K562 (cell line): ENCODE results near the gene CDADC1. TPM values are rescaled to one million over a fixed set of nuclear protein-coding genes. Genes with fewer than 3 reads are reported as not detected.

Experiments
- ATAC-seq: fragments of 200-7000 bp; cut with Tn5 transposase; 3 replicates; pipeline ENCODE4 v1.9.1; 2020; ENCODE audit warnings: moderate library complexity
- BruUV-seq: library from RNA; stranded (reverse); fragments of 400-500 nt; replicated peaks from 2 replicates; lab custom pipeline; 2021; lab: Mats Ljungman, UMichigan
- CTCF ChIA-PET: fragments of 300-600 bp; formaldehyde crosslinking; extraction: SDS; loops from one replicate; lab custom pipeline; 2021; ENCODE audit warnings: low intra/inter-chr PET ratio; lab: Yijun Ruan, JAX
- POLR2A ChIA-PET: fragments of 300-600, 350-650 bp; sonication (Branson Sonifier 250); formaldehyde crosslinking; extraction: SDS; loops from one replicate; lab custom pipeline; 2021; ENCODE audit warnings: antibody characterized with exemption, inconsistent platforms; lab: Yijun Ruan, JAX
- DNase-seq, 4 experiments: peaks; one replicate each; pipeline versions ENCODE4 v3.0.0 to v3.0.0-alpha.2; 2011 to 2018; ENCODE audit warnings: low spot score in 3 of 4, mixed read lengths in 3 of 4; ENCODE audit errors: extremely low read depth in 1 of 4
- FAIRE-seq: peaks from 2 replicates; lab custom pipeline; 2011; peaks lifted over from hg19 to GRCh38; lab: Jason Lieb, UNC
- H2AFZ ChIP-seq: 2 replicates; pipeline ENCODE4 v1.6.0; 2011; ENCODE audit warnings: low read depth, low read length, control low read depth, inconsistent platforms
- H3K27ac ChIP-seq: fragments of 200-600 bp; 3 replicates; pipeline ENCODE4 v1.8.0; 2011; ENCODE audit warnings: low read depth, mild to moderate bottlenecking, control low read depth, inconsistent platforms, low read length, moderate library complexity, mixed read lengths; ENCODE audit errors: extremely low read depth
- H3K27me3 ChIP-seq, 2 experiments: fragments of 300-600 bp in 1 of 2; 2 replicates in 1 of 2; 3 replicates in 1 of 2; pipeline versions ENCODE4 v1.6.0 to v1.8.0; 2011; ENCODE audit warnings: inconsistent platforms in 2 of 2, low read length in 2 of 2, mild to moderate bottlenecking in 1 of 2, mixed read lengths in 1 of 2, moderate library complexity in 1 of 2; ENCODE audit not compliant: control insufficient read depth in 2 of 2, insufficient read depth in 2 of 2
- H3K36me3 ChIP-seq: fragments of 300-600 bp; 3 replicates; pipeline ENCODE4 v1.8.0; 2011; ENCODE audit warnings: mild to moderate bottlenecking, low read length, inconsistent platforms; ENCODE audit not compliant: control insufficient read depth, insufficient read depth
- H3K4me1 ChIP-seq, 2 experiments: fragments of 200-600 bp in 1 of 2; replicated peaks in 1 of 2; 2 replicates in 1 of 2; 3 replicates in 1 of 2; pipeline versions ENCODE4 v1.5.1 to v1.8.0; 2011; ENCODE audit warnings: inconsistent platforms in 2 of 2, low read length in 2 of 2, mild to moderate bottlenecking in 1 of 2, mixed read lengths in 1 of 2, moderate library complexity in 1 of 2; ENCODE audit not compliant: control insufficient read depth in 2 of 2, insufficient read depth in 2 of 2
- H3K4me2 ChIP-seq: 2 replicates; pipeline ENCODE4 v1.6.1; 2011; ENCODE audit warnings: low read length, control low read depth, inconsistent platforms, mixed read lengths; ENCODE audit not compliant: insufficient read depth
- H3K4me3 ChIP-seq: fragments of 200-600 bp; sonication (generic), shearing (Covaris generic); 2 replicates; pipeline ENCODE4 v1.5.1; 2016; ENCODE audit warnings: control low read depth, inconsistent platforms
- H3K79me2 ChIP-seq: fragments of 200-600 bp; 3 replicates; pipeline ENCODE4 v1.8.0; 2011; ENCODE audit warnings: low read length, inconsistent platforms; ENCODE audit not compliant: control insufficient read depth, insufficient read depth
- H3K9ac ChIP-seq, 2 experiments: 2 replicates each; pipeline versions ENCODE4 v1.6.0 to v1.6.1; 2011; ENCODE audit warnings: low read depth in 2 of 2, low read length in 2 of 2, control low read depth in 1 of 2, inconsistent platforms in 1 of 2, mild to moderate bottlenecking in 1 of 2, mixed read lengths in 1 of 2; ENCODE audit not compliant: insufficient read depth in 1 of 2
- H3K9me1 ChIP-seq: one replicate; pipeline ENCODE4 v1.6.0; 2011; ENCODE audit warnings: inconsistent platforms, mild to moderate bottlenecking, low read length, moderate library complexity; ENCODE audit not compliant: control insufficient read depth, insufficient read depth
- H3K9me3 ChIP-seq: replicated peaks from 2 replicates; pipeline ENCODE4 v1.5.1; 2011; ENCODE audit warnings: low read depth, low read length, inconsistent platforms; ENCODE audit not compliant: control insufficient read depth, insufficient read depth
- H4K20me1 ChIP-seq: replicated peaks from 2 replicates; pipeline ENCODE4 v1.6.1; 2011; ENCODE audit warnings: low read length, inconsistent platforms, mixed read lengths; ENCODE audit not compliant: control insufficient read depth, insufficient read depth
- BCL6 ChIP-seq: fragments of 250-450 bp; sonication (Bioruptor Pico); IDR thresholded peaks from 2 replicates; pipeline ENCODE4 v1.4.0; 2020
- DEAF1 ChIP-seq: fragments of 450-650 bp; formaldehyde crosslinking; IDR thresholded peaks from 2 replicates; pipeline ENCODE4 v1.4.0; 2020; ENCODE audit warnings: mild to moderate bottlenecking, moderate library complexity
- EGR1 ChIP-seq: fragments of 450-650 bp; conservative IDR thresholded peaks from 2 replicates; pipeline ENCODE4 v1.6.1; 2017; ENCODE audit warnings: mild to moderate bottlenecking
- HDAC1 ChIP-seq, 2 experiments: fragments of 450-650 bp; IDR thresholded peaks; 2 replicates each; pipeline ENCODE4 v1.6.1; 2016 to 2017; ENCODE audit warnings: inconsistent platforms in 1 of 2, mild to moderate bottlenecking in 1 of 2, moderate library complexity in 1 of 2
- HSF4 ChIP-seq: fragments of 250-450 bp; sonication (Bioruptor Pico); IDR thresholded peaks from 2 replicates; pipeline ENCODE4 v2.1.2; 2022; ENCODE audit warnings: mild to moderate bottlenecking, moderate library complexity, borderline replicate concordance
- MTA2 ChIP-seq: fragments of 450-650 bp; IDR thresholded peaks from 2 replicates; pipeline ENCODE4 v1.6.1; 2016; ENCODE audit warnings: low read depth
- NR3C1 ChIP-seq: sonication (generic); formaldehyde crosslinking; IDR thresholded peaks from 2 replicates; pipeline ENCODE4 v1.8.1; 2022; ENCODE audit warnings: missing genetic modification reagents
- SAFB2 ChIP-seq: fragments of 200-400 bp; formaldehyde crosslinking; IDR thresholded peaks from 2 replicates; pipeline ENCODE4 v1.6.1; 2018; ENCODE audit warnings: borderline replicate concordance, low read length, low read depth, moderate library complexity; ENCODE audit not compliant: severe bottlenecking
- STAG1 ChIP-seq: sonication (generic); formaldehyde crosslinking; IDR thresholded peaks from 2 replicates; pipeline ENCODE4 v1.5.0; 2020; ENCODE audit warnings: missing genetic modification reagents, borderline replicate concordance
- ZBTB33 ChIP-seq: sonication (generic); formaldehyde crosslinking; IDR thresholded peaks from 2 replicates; pipeline ENCODE4 v1.8.1; 2023; ENCODE audit warnings: mild to moderate bottlenecking, missing genetic modification reagents
- WGBS: fragments of 100-300 bp; shearing (Covaris generic); methylation state at CpG from one replicate; pipeline ENCODE4 v1.1.6; 2016; ENCODE audit warnings: low coverage, mixed read lengths; ENCODE audit not compliant: insufficient coverage; ENCODE audit errors: missing lambda C conversion rate; 5-methylcytosine and 5-hydroxymethylcytosine counted together
- in situ Hi-C: fragments of 300-500 bp; cut with MboI; formaldehyde crosslinking; loops from 4 replicates; pipeline ENCODE4 v1.15.0; 2018; ENCODE audit warnings: inconsistent platforms, mixed read lengths
- intact Hi-C: fragments of 100-400 bp; cut with micrococcal nuclease; formaldehyde crosslinking; loops from 2 replicates; pipeline ENCODE4 v1.14.2; 2022
- polyA plus RNA-seq, 8 experiments: library from polyadenylated mRNA; depleted of rRNA in 4 of 8; stranded (reverse) in 5 of 8; unstranded in 3 of 8; fragments of >200 nt; fragmentation: Nextera tagmentation in 2 of 8; fragmentation: Illumina TruSeq in 1 of 8; extraction: Ambion mirVana in 2 of 8; extraction: Trizol in 1 of 8; gene quantifications; 2 replicates each; pipeline versions ENCODE4 v1.2.1 to v1.2.3, GENCODE V29; 2011 to 2014; ENCODE audit warnings: inconsistent platforms in 1 of 8, missing spikeins in 1 of 8
- total RNA-seq, 7 experiments: library from RNA; depleted of rRNA in 6 of 7; stranded (reverse); fragments of >200 nt in 6 of 7; fragmentation: Illumina TruSeq in 2 of 7; extraction: Trizol in 2 of 7; gene quantifications; 2 replicates each; pipeline versions ENCODE4 v1.2.1 to v1.2.3, GENCODE V29; 2011 to 2021; ENCODE audit warnings: low replicate concordance in 1 of 7

The CDADC1 gene
- total and polyA plus RNA-seq, 9 of the 15 experiments (the other 6 are each of a cell fraction or from before 2014, with no cell fraction given): 4.1 to 11.8 (median 6.3) TPM

- H3K4me3 ChIP-seq: no peak overlapping the region
- ChIA-PET POLR2A (no interaction called here), CTCF (interaction anchor here (0.6 kb wide), 1 partner anchor 325 kb away, joined by 3 read pairs; no protein-coding TSS in a partner anchor)
- peak; percentile 43 for TF ChIP-seq EGR1
- no peak for TF ChIP-seq HDAC1 (IDR thresholded peaks at IDR 0.05)
- ATAC-seq (no peak), FAIRE-seq (no peak), DNase-seq (no peak)
- H2AFZ ChIP-seq: no peak overlapping the region; the same call in 1 of the 2 replicates
- H3K4me1 ChIP-seq: peaks cover 0 to 3% of the 10 kb centered on the region in 2 experiments; a peak in 2 of 5 replicates
- no peaks in the 10 kb centered on the region for H3K79me2 ChIP-seq
- in situ Hi-C loops (no loop called here), intact Hi-C loops (no loop called here)
- no peak overlapping the region for H3K9ac ChIP-seq
- BruUV-seq: no TSS peak
- no peak overlapping the region for H3K4me2 ChIP-seq
- H3K36me3 ChIP-seq: no peaks in the 10 kb centered on the region
- H3K9me1 ChIP-seq: no peaks in the 10 kb centered on the region
- H3K27me3 ChIP-seq: peaks cover 0 to 7% of the 10 kb centered on the region in 2 experiments; a peak in 2 of 5 replicates
- no peaks in the 10 kb centered on the region for H4K20me1 ChIP-seq
- no peak overlapping the region for H3K27ac ChIP-seq
- 23% methylated on average over 5 of the region's 6 CpGs for WGBS
- no peaks in the 10 kb centered on the region for H3K9me3 ChIP-seq
Observed at GRCh38 chr13:49213997-49214916, 33.5 kb upstream of the CDADC1 start.

- H2AFZ ChIP-seq: no peak overlapping the region; the same call in 1 of the 2 replicates
- H3K9me3 ChIP-seq: no peaks in the 10 kb centered on the region
- no peaks in the 10 kb centered on the region for H3K36me3 ChIP-seq
- no peak; the same call in 2 of the 3 replicates for ATAC-seq
- H3K27me3 ChIP-seq: peaks cover 0 to 7% of the 10 kb centered on the region in 2 experiments; a peak in 2 of 5 replicates
- CTCF ChIA-PET: interaction anchor here (0.6 kb wide), 1 partner anchor 326 kb away, joined by 3 read pairs; no protein-coding TSS in a partner anchor
- DNase-seq: no peak
- intact Hi-C loops: no loop called here
- FAIRE-seq: no peak
- H3K9me1 ChIP-seq: no peaks in the 10 kb centered on the region
- H3K27ac ChIP-seq: no peak overlapping the region
- POLR2A ChIA-PET: no interaction called here
- in situ Hi-C loops: no loop called here
- BruUV-seq: no TSS peak
- H4K20me1 ChIP-seq: no peaks in the 10 kb centered on the region
- 54% methylated on average over 5 of the region's 6 CpGs for WGBS
- H3K4me1 ChIP-seq: peaks cover 3% of the 10 kb centered on the region in 2 experiments; a peak in 3 of 5 replicates
- H3K4me3 ChIP-seq: no peak overlapping the region
- no peak overlapping the region for H3K9ac ChIP-seq
- H3K4me2 ChIP-seq: no peak overlapping the region
- no peaks in the 10 kb centered on the region for H3K79me2 ChIP-seq
- TF ChIP-seq BCL6 (CRISPR knock-in tag): no peak
- no peak for TF ChIP-seq SAFB2
- TF ChIP-seq HSF4: no peak
- no peak for TF ChIP-seq MTA2
- peak; percentile 20; the same call in 1 of the 2 replicates for TF ChIP-seq ZBTB33
- TF ChIP-seq DEAF1 (CRISPR knock-in tag): no peak
- TF ChIP-seq NR3C1: no peak
- TF ChIP-seq STAG1 (CRISPR knock-in tag): no peak
Observed at GRCh38 chr13:49214917-49215376, 32.8 kb upstream of the CDADC1 start.
